Measurements from ENCODE around the gene PGAM5. TPM values are rescaled to one million over a fixed set of nuclear protein-coding genes. Genes with fewer than 3 reads are reported as not detected.

The PGAM5 gene
- total RNA-seq, 4 donors from 2014 or later: 21.6 to 45.8 (median 26.0) TPM

DNA sequence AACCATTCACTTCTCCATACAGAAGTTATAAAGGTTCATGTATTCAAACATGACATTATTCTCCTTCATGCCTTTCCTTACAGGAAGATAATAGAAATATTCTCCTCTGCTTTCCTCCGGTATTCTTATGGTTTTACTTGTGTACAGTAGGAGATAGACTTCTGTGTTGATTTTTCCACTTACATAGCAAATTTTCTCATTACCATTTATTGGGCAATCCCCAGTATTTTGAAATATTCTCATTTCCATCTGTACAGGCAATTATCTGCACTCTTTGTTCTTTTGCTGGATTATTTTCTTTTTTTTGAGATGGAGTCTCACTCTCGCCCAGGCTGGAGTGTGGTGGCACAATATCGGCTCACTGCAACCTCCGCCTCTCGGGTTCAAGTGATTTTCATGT, 12.3 kb upstream of the PGAM5 start:
- Histone ChIP-seq H3K4me1 (no peaks in the 10 kb centered on the region), H3K27ac (no peak overlapping the region), H3K9me3 (no peaks in the 10 kb centered on the region), H3K27me3 (no peaks in the 10 kb centered on the region), H3K36me3 (peaks cover 0 to 7% of the 10 kb centered on the region in 2 donors), H3K4me3 (replicated peaks in 1 of 3) (no peak overlapping the region)
- DNase-seq: no peak
- WGBS, 2 donors: 95 to 98% methylated on average over 5 of the region's 5 CpGs
- intact Hi-C loops (cut with DNase I): no loop called here
- no peak for TF ChIP-seq POLR2A (IDR thresholded peaks at IDR 0.05)
- TF ChIP-seq, protein P1, sequence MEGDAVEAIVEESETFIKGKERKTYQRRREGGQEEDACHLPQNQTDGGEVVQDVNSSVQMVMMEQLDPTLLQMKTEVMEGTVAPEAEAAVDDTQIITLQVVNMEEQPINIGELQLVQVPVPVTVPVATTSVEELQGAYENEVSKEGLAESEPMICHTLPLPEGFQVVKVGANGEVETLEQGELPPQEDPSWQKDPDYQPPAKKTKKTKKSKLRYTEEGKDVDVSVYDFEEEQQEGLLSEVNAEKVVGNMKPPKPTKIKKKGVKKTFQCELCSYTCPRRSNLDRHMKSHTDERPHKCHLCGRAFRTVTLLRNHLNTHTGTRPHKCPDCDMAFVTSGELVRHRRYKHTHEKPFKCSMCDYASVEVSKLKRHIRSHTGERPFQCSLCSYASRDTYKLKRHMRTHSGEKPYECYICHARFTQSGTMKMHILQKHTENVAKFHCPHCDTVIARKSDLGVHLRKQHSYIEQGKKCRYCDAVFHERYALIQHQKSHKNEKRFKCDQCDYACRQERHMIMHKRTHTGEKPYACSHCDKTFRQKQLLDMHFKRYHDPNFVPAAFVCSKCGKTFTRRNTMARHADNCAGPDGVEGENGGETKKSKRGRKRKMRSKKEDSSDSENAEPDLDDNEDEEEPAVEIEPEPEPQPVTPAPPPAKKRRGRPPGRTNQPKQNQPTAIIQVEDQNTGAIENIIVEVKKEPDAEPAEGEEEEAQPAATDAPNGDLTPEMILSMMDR (IDR thresholded peaks at IDR 0.05): no peak

DNA sequence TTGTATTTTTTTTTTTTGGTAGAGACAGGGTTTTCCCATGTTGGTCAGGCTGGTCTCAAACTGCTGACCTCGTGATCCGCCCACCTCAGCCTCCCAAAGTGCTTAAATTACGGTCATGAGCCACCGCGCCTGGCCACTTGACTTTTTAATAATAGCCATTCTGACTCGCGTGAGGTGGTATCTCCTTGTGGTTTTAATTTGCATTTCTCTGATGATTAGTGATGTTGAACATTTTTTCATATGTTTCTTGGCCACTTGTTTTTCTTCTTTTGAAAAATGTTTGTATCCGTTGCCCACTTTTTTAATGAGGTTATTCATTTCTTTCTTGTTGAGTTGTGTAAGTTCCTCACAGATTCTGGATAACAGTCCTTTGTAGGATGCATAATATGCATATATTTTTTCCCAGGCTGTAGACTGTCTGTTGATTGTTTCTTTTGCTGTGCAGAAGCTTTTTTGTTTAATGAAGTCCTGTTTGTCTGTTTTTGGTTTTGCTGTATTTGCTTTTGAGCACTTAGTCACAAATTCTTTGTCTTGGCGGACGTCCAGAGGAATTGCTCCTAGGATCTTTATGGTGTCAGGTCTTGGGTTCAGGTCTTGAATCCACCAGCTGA, 10.3 kb upstream of the PGAM5 start:
- H3K9me3 ChIP-seq: no peaks in the 10 kb centered on the region
- H3K4me3 ChIP-seq (replicated peaks in 1 of 3): no peak overlapping the region
- intact Hi-C loops (cut with DNase I): no loop called here
- TF ChIP-seq, protein P1 (IDR thresholded peaks at IDR 0.05): no peak
- TF ChIP-seq POLR2A (IDR thresholded peaks at IDR 0.05): no peak
- no peak for DNase-seq
- H3K27ac ChIP-seq: no peak overlapping the region
- H3K36me3 ChIP-seq: peaks cover 0 to 7% of the 10 kb centered on the region in 2 donors
- no peaks in the 10 kb centered on the region for H3K4me1 ChIP-seq
- WGBS, 2 donors: 92% methylated on average over 10 of the region's 10 CpGs
- H3K27me3 ChIP-seq: no peaks in the 10 kb centered on the region

DNA sequence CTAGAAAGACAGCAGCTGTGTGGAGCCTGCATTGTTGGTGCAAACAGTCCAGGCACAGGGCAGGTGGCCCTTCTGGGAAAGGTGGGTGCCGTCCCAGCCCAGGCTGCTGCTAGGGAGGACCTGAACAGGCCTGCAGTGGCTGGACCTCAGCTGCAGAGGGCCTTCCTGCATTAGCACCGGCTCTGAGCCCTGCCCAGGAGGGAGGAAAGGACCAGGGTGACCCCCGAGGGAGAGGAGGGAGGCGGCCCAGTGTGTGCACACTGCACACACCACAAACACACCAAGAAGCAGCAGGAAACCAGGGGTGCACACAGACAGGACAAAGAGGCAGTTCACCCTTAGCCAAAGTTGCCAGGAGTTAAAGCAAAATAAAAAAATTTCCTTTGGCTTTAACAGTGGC, 8.0 kb upstream of the PGAM5 start:
- DNase-seq: no peak
- Histone ChIP-seq H3K4me3 (replicated peaks in 1 of 3) (no peak overlapping the region), H3K27ac (no peak overlapping the region), H3K27me3 (no peaks in the 10 kb centered on the region), H3K4me1 (no peaks in the 10 kb centered on the region), H3K9me3 (no peaks in the 10 kb centered on the region), H3K36me3 (no peaks in the 10 kb centered on the region)
- 56 to 100% methylated on average over 1 to 2 of the region's 4 CpGs for WGBS, 2 donors
- TF ChIP-seq POLR2A (IDR thresholded peaks at IDR 0.05): no peak
- TF ChIP-seq, protein P1 (IDR thresholded peaks at IDR 0.05): no peak
- intact Hi-C loops (cut with DNase I): no loop called here

DNA sequence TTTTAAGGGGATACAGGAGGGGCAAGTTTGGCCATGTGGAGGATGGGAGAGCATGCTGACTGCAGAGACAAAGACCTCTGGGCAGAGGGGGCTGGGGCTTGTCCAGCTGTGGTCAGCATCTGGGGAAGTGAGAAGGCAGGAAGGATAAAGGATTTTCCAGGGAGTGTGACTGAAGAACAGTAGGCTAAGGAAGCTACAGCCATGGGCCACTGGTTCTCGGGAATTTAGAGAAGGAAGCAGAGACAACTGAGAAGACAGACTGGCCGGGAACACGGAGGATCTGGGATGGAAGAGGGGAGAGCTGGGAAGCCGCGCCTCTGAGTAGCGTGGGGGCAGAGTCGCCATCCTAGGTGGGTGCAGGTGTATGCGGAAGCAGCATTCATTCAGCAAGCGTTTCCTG, 7.0 kb upstream of the PGAM5 start:
- TF ChIP-seq, protein P1 (IDR thresholded peaks at IDR 0.05): no peak
- TF ChIP-seq POLR2A (IDR thresholded peaks at IDR 0.05): no peak
- DNase-seq: no peak
- Histone ChIP-seq H3K27me3 (no peaks in the 10 kb centered on the region), H3K27ac (no peak overlapping the region), H3K4me3 (replicated peaks in 1 of 3) (no peak overlapping the region), H3K4me1 (no peaks in the 10 kb centered on the region), H3K9me3 (no peaks in the 10 kb centered on the region), H3K36me3 (no peaks in the 10 kb centered on the region)
- intact Hi-C loops (cut with DNase I): no loop called here
- WGBS, 2 donors: 74 to 81% methylated on average over 9 of the region's 9 CpGs

DNA sequence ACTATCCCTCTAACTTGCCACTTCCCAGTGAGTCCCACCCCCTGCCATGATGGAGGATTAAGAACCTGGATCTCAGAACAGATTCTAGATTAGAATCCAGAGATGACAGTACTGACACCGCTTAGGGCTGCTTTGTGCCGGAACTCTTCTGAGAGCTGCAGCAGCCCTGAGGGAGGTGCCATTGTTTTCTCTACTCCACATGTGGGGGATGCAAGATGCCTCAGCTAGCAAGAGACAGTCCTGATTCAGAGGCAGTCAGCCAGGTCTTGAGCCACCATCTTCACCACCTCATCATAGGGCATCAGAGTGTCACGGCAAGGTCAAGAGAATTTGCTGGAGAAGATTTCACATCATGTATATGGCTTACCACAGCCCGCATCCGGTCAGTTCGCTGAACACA, 3.4 kb upstream of the PGAM5 start:
- DNase-seq: no peak
- 93 to 97% methylated on average over 6 of the region's 6 CpGs for WGBS, 2 donors
- intact Hi-C loops (cut with DNase I): no loop called here
- Histone ChIP-seq H3K4me1 (peaks cover 7 to 11% of the 10 kb centered on the region in 2 donors), H3K4me3 (replicated peaks in 1 of 3) (no peak overlapping the region), H3K9me3 (no peaks in the 10 kb centered on the region), H3K36me3 (no peaks in the 10 kb centered on the region), H3K27me3 (no peaks in the 10 kb centered on the region), H3K27ac (no peak overlapping the region)
- no peak for TF ChIP-seq POLR2A (IDR thresholded peaks at IDR 0.05)
- TF ChIP-seq, protein P1 (IDR thresholded peaks at IDR 0.05): no peak

Data from thyroid gland (tissue), 4 donors.